ENCODE measurements around the gene LDLRAD2. TPM values are rescaled to one million over a fixed set of nuclear protein-coding genes. Genes with fewer than 3 reads are reported as not detected.
A peak's percentile ranks its signal among the peaks of the same experiment; 100 is the strongest.

LDLRAD2 gene
- total RNA-seq, 1 experiment from 2014 or later = not detected

DNA sequence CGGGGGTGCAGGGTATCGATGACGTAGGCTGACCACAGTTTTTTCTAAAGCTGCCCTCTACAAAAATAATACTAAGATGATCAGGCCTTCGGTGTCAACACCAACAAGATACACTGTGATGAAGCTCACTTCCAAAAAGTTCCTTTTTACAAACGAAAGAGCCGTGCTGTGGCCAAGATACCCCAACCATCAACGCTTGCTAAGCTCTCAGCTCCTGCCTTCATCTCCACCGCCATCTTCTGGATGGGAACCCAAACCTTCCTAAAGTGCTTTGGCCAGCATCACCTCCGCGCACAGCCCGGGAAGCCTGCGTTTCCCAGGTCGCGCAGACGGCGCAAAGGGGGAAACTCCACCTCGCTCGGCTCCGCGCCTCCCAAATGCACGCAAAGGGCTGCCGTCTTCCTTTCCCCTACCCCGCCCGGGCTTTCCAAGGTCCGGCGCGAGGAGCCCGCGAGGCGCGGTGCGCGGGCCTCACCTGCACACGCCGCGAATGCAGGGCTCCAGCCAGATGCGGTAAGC is 29.7 kb upstream of the LDLRAD2 start:
- TF ChIP-seq CEBPB (IDR thresholded peaks at IDR 0.05; ENCODE audit: low read depth) = no peak
- no peak for TF ChIP-seq SRF (IDR thresholded peaks at IDR 0.05; ENCODE audit: low read depth)
- TF ChIP-seq SP1 (IDR thresholded peaks at IDR 0.05; ENCODE audit: low read depth) = no peak
- no peak for TF ChIP-seq YY1 (IDR thresholded peaks at IDR 0.05; ENCODE audit: extremely low read depth, insufficient replicate concordance, low read depth, low read length)
- no peak for TF ChIP-seq POLR2A (IDR thresholded peaks at IDR 0.05; ENCODE audit: borderline replicate concordance, extremely low read depth, insufficient read depth, insufficient read length)
- TF ChIP-seq CBX3 (IDR thresholded peaks at IDR 0.05; ENCODE audit: low read depth) = no peak
- no peak for TF ChIP-seq EGR1 (IDR thresholded peaks at IDR 0.05; ENCODE audit: low read depth)
- TF ChIP-seq RAD21 (IDR thresholded peaks at IDR 0.05; ENCODE audit: low read depth) = no peak; the same call in 1 of the 2 replicates
- TF ChIP-seq ZBTB33 (IDR thresholded peaks at IDR 0.05; ENCODE audit: extremely low read depth, insufficient replicate concordance, low read length) = no peak
- no peak for TF ChIP-seq JUND (IDR thresholded peaks at IDR 0.05)
- TF ChIP-seq, protein P1, sequence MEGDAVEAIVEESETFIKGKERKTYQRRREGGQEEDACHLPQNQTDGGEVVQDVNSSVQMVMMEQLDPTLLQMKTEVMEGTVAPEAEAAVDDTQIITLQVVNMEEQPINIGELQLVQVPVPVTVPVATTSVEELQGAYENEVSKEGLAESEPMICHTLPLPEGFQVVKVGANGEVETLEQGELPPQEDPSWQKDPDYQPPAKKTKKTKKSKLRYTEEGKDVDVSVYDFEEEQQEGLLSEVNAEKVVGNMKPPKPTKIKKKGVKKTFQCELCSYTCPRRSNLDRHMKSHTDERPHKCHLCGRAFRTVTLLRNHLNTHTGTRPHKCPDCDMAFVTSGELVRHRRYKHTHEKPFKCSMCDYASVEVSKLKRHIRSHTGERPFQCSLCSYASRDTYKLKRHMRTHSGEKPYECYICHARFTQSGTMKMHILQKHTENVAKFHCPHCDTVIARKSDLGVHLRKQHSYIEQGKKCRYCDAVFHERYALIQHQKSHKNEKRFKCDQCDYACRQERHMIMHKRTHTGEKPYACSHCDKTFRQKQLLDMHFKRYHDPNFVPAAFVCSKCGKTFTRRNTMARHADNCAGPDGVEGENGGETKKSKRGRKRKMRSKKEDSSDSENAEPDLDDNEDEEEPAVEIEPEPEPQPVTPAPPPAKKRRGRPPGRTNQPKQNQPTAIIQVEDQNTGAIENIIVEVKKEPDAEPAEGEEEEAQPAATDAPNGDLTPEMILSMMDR (IDR thresholded peaks at IDR 0.05 in 2 of 3, conservative IDR thresholded peaks at IDR 0.05 in 1 of 3; ENCODE audit: borderline replicate concordance in 1 of 3, insufficient read depth in 1 of 3, low read depth in 2 of 3, low read length in 2 of 3) = no peak; a peak in 1 of 6 replicates
- TF ChIP-seq TCF7L2 (IDR thresholded peaks at IDR 0.05; ENCODE audit: borderline replicate concordance, extremely low read depth, insufficient read depth, insufficient read length) = no peak
- TF ChIP-seq EZH2 (IDR thresholded peaks at IDR 0.05) = no peak
- no peak for TF ChIP-seq FOSL1 (IDR thresholded peaks at IDR 0.05; ENCODE audit: low read depth)
- no peak for TF ChIP-seq ZNF274 (IDR thresholded peaks at IDR 0.05; ENCODE audit: low read depth, low read length)
- no peak for TF ChIP-seq ZFX (IDR thresholded peaks at IDR 0.05)
- RAD21 ChIA-PET (ENCODE audit: low non-redundant PET in 1 of 2, low total read pairs in 2 of 2, uncharacterized antibody in 2 of 2, unreplicated experiment in 2 of 2) = interaction anchor here in 1 of 2 experiments (0.6 to 1.2 kb wide), 2 partner anchors 144 to 191 kb away, joined by 3 read pairs; no protein-coding TSS in a partner anchor
- Histone ChIP-seq H3K9me3 (ENCODE audit: control insufficient read depth in 1 of 2, insufficient read depth in 1 of 2, low read depth in 1 of 2, low read length in 2 of 2) (no peaks in the 10 kb centered on the region), H3K27me3 (ENCODE audit: insufficient read depth, low read length) (no peaks in the 10 kb centered on the region), H3K9ac (ENCODE audit: low read length) (peak overlapping the region; percentile 77), H3K79me2 (ENCODE audit: insufficient read depth, low read length) (peaks cover 53% of the 10 kb centered on the region), H3K36me3 (ENCODE audit: control insufficient read depth in 1 of 2, insufficient read depth in 2 of 2, low read length in 2 of 2) (no peaks in the 10 kb centered on the region), H4K20me1 (ENCODE audit: insufficient read depth) (no peaks in the 10 kb centered on the region), H3K4me3 (replicated peaks in 1 of 2; ENCODE audit: low read depth in 1 of 2, low read length in 2 of 2) (peak overlapping the region; percentile 67 to 78), H3K4me2 (ENCODE audit: low read length) (peak overlapping the region; percentile 83), H3K9me2 (ENCODE audit: insufficient read depth) (no peaks in the 10 kb centered on the region), H3K27ac (ENCODE audit: low read depth, low read length) (peak overlapping the region; percentile 81), H2AFZ (ENCODE audit: low read depth, low read length, poor library complexity, severe bottlenecking) (no peak overlapping the region), H3K4me1 (ENCODE audit: control insufficient read depth in 1 of 2, insufficient read depth in 2 of 2, low read length in 2 of 2) (peaks cover 10 to 26% of the 10 kb centered on the region in 2 experiments; a peak in 3 of 4 replicates)
- CTCF ChIA-PET = interaction anchor here (1.5 kb wide), 1 partner anchor 157 kb away, joined by 3 read pairs; no protein-coding TSS in a partner anchor
- DNase-seq (ENCODE audit: low read depth, low spot score) (no peak), ATAC-seq (peak; percentile 33)
- intact Hi-C loops (cut with micrococcal nuclease) = loop anchor here (5.0 kb wide), 1 partner anchor 155 kb away; the partner anchor contains the start of gene HSPG2
- no TSS peak for BruUV-seq (replicated peaks)
- POLR2A ChIA-PET = interaction anchor here (0.9 to 1.7 kb wide), 5 partner anchors 8 to 63 kb away, joined by 3 to 4 read pairs (median 4); no protein-coding TSS in a partner anchor

Data from HCT116 (cell line).